GM10248 (cell line): ENCODE results near the gene FHIT.

Experiments
- CTCF ChIA-PET: fragments of 300-600 bp; sonication (Branson Sonifier 250); formaldehyde crosslinking; extraction: SDS; loops from one replicate; lab custom pipeline; 2021; ENCODE audit warnings: antibody characterized with exemption; lab: Yijun Ruan, JAX
- POLR2A ChIA-PET: fragments of 350-650 bp; sonication (Branson Sonifier 250); formaldehyde crosslinking; extraction: SDS; loops from one replicate; lab custom pipeline; 2020; ENCODE audit warnings: antibody characterized with exemption; lab: Yijun Ruan, JAX
- DNase-seq: peaks from one replicate; pipeline ENCODE4 v3.0.0; 2012; ENCODE audit errors: extremely low spot score
- CTCF ChIP-seq: IDR thresholded peaks from 2 replicates; pipeline ENCODE4 v1.5.1; 2012; ENCODE audit warnings: mild to moderate bottlenecking, low read depth; ENCODE audit errors: extremely low read depth, missing control alignments, control extremely low read depth

FHIT gene

GRCh38 chr3:60585918-60586317 lies 665.3 kb downstream of the FHIT start:
- no peak for TF ChIP-seq CTCF
- ChIA-PET CTCF (no interaction called here), POLR2A (no interaction called here)
- no peak for DNase-seq

- ChIA-PET CTCF (no interaction called here), POLR2A (no interaction called here)
- no peak for DNase-seq
- no peak for TF ChIP-seq CTCF
These were observed 667.0 kb downstream of the FHIT start for GRCh38 chr3:60584250-60584649.

- POLR2A ChIA-PET = no interaction called here
- CTCF ChIA-PET = interaction anchor here (1.0 to 1.7 kb wide), 3 partner anchors 16 to 789 kb away, joined by 3 read pairs; no protein-coding TSS in a partner anchor
- no peak for DNase-seq
- TF ChIP-seq CTCF = no peak
These were observed 669.0 kb downstream of the FHIT start for GRCh38 chr3:60582288-60582687.

GRCh38 chr3:60580809-60581208 lies 670.4 kb downstream of the FHIT start:
- TF ChIP-seq CTCF = no peak
- ChIA-PET CTCF (interaction anchor here (1.7 kb wide), 1 partner anchor 791 kb away, joined by 3 read pairs; no protein-coding TSS in a partner anchor), POLR2A (no interaction called here)
- no peak for DNase-seq

- POLR2A ChIA-PET = no interaction called here
- CTCF ChIA-PET = no interaction called here
- TF ChIP-seq CTCF = no peak
- DNase-seq = no peak
These were observed 671.5 kb downstream of the FHIT start for GRCh38 chr3:60579734-60580133.

GRCh38 chr3:60578936-60579335 lies 672.3 kb downstream of the FHIT start:
- no peak for DNase-seq
- ChIA-PET CTCF (interaction anchor here (1.3 kb wide), 1 partner anchor 9 kb away, joined by 6 read pairs; no protein-coding TSS in a partner anchor), POLR2A (no interaction called here)
- no peak for TF ChIP-seq CTCF
